ENCODE data around the gene KCTD19.

- TF ChIP-seq, protein P1, sequence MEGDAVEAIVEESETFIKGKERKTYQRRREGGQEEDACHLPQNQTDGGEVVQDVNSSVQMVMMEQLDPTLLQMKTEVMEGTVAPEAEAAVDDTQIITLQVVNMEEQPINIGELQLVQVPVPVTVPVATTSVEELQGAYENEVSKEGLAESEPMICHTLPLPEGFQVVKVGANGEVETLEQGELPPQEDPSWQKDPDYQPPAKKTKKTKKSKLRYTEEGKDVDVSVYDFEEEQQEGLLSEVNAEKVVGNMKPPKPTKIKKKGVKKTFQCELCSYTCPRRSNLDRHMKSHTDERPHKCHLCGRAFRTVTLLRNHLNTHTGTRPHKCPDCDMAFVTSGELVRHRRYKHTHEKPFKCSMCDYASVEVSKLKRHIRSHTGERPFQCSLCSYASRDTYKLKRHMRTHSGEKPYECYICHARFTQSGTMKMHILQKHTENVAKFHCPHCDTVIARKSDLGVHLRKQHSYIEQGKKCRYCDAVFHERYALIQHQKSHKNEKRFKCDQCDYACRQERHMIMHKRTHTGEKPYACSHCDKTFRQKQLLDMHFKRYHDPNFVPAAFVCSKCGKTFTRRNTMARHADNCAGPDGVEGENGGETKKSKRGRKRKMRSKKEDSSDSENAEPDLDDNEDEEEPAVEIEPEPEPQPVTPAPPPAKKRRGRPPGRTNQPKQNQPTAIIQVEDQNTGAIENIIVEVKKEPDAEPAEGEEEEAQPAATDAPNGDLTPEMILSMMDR (IDR thresholded peaks at IDR 0.05) = no peak
- TF ChIP-seq POLR2A (IDR thresholded peaks at IDR 0.05) = no peak
Measured at GRCh38 chr16:67357561-67357960, 31.0 kb upstream of the KCTD19 start.

Data from esophagus squamous epithelium (tissue), 4 donors.